Measurements from ENCODE around the gene PGGHG. TPM values are rescaled to one million over a fixed set of nuclear protein-coding genes. Genes with fewer than 3 reads are reported as not detected.

Gene PGGHG
- total and polyA plus RNA-seq, 8 donors = 8.9 to 4,700 (median 357) TPM

GRCh38 chr11:271319-271715 is 17.6 kb upstream of the PGGHG start:
- ATAC-seq (no peak), FAIRE-seq (no peak), DNase-seq (peak in 1 of 6 donors; percentile 55)
- Histone ChIP-seq H3K27ac (no peak overlapping the region), H3K4me1 (no peaks in the 10 kb centered on the region), H3K9me3 (no peaks in the 10 kb centered on the region), H3K4me3 (no peak overlapping the region), H3K27me3 (no peaks in the 10 kb centered on the region), H3K36me3 (no peaks in the 10 kb centered on the region)
- intact Hi-C loops (cut with DNase I) = no loop called here
- TF ChIP-seq CTCF (IDR thresholded peaks at IDR 0.05) = no peak
- WGBS, 2 donors = 60 to 62% methylated on average over 8 of the region's 8 CpGs

GRCh38 chr11:272195-272930 is 16.6 kb upstream of the PGGHG start:
- no peak overlapping the region for H3K4me3 ChIP-seq
- no peaks in the 10 kb centered on the region for H3K27me3 ChIP-seq
- no peak overlapping the region for H3K27ac ChIP-seq
- ATAC-seq (no peak), DNase-seq (peak in 1 of 6 donors; percentile 34), FAIRE-seq (no peak)
- intact Hi-C loops (cut with DNase I) = no loop called here
- no peaks in the 10 kb centered on the region for H3K36me3 ChIP-seq
- TF ChIP-seq CTCF (IDR thresholded peaks at IDR 0.05) = no peak
- H3K4me1 ChIP-seq = no peaks in the 10 kb centered on the region
- no peaks in the 10 kb centered on the region for H3K9me3 ChIP-seq
- whole genome bisulfite sequencing, 2 donors = 82 to 89% methylated on average over 22 of the region's 22 CpGs

- TF ChIP-seq CTCF (IDR thresholded peaks at IDR 0.05) = no peak
- DNase-seq (no peak), ATAC-seq (no peak), FAIRE-seq (no peak)
- 81 to 89% methylated on average over 6 of the region's 6 CpGs for WGBS, 2 donors
- intact Hi-C loops (cut with DNase I) = no loop called here
- no peaks in the 10 kb centered on the region for H3K36me3 ChIP-seq
- no peaks in the 10 kb centered on the region for H3K27me3 ChIP-seq
- no peak overlapping the region for H3K27ac ChIP-seq
- H3K4me1 ChIP-seq = no peaks in the 10 kb centered on the region
- H3K9me3 ChIP-seq = no peaks in the 10 kb centered on the region
- no peak overlapping the region for H3K4me3 ChIP-seq
Observed at GRCh38 chr11:272931-273198, 16.1 kb upstream of the PGGHG start.

- intact Hi-C loops (cut with DNase I) = no loop called here
- ATAC-seq (no peak), FAIRE-seq (no peak), DNase-seq (no peak)
- H3K4me1 ChIP-seq = peaks cover 0 to 18% (median 0%) of the 10 kb centered on the region in 3 donors
- H3K36me3 ChIP-seq = no peaks in the 10 kb centered on the region
- no peak overlapping the region for H3K4me3 ChIP-seq
- no peaks in the 10 kb centered on the region for H3K9me3 ChIP-seq
- TF ChIP-seq CTCF (IDR thresholded peaks at IDR 0.05) = no peak
- H3K27ac ChIP-seq = no peak overlapping the region
- peaks cover 0 to 11% (median 5%) of the 10 kb centered on the region in 4 donors for H3K27me3 ChIP-seq
Observed at GRCh38 chr11:276219-276618, 12.7 kb upstream of the PGGHG start.
